SH-SY5Y (cell line): ENCODE data around the gene PARP8.

Experiments used
- GATA2 ChIP-seq: IDR thresholded peaks from 2 replicates; pipeline ENCODE4 v1.6.1; 2011; ENCODE audit warnings: mild to moderate bottlenecking, low read depth, low read length
- GATA3 ChIP-seq: IDR thresholded peaks from 2 replicates; pipeline ENCODE4 v1.6.1; 2011; ENCODE audit warnings: low read depth, mild to moderate bottlenecking, low read length, moderate library complexity

PARP8 gene

GRCh38 chr5:50843091-50843490 is 176.7 kb downstream of the PARP8 start:
- no peak for TF ChIP-seq GATA2
- no peak for TF ChIP-seq GATA3

GRCh38 chr5:50846261-50846660 is 179.8 kb downstream of the PARP8 start:
- no peak for TF ChIP-seq GATA2
- no peak for TF ChIP-seq GATA3

DNA sequence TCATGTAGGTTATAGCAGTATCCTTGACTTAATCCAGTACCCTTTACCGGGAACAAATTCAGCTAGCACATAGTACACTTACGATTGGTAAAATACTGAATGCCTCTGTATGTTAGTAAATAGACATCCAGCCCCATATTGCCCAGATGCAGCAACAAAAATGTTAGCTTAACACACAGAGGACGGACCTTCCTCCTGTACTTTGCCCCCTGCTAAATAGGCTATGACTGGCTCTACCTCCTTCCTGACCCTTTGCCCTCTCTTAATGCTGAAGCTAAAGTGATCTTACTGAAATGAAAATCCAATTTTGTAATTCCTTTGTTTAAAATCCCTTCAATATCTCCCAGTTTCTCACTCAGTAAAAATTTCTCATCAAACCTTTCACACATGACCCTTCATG is 183.1 kb downstream of the PARP8 start:
- TF ChIP-seq GATA2 (no peak), GATA3 (no peak)

GRCh38 chr5:50853151-50853550 is 186.7 kb downstream of the PARP8 start:
- TF ChIP-seq GATA3 (no peak), GATA2 (no peak)

DNA sequence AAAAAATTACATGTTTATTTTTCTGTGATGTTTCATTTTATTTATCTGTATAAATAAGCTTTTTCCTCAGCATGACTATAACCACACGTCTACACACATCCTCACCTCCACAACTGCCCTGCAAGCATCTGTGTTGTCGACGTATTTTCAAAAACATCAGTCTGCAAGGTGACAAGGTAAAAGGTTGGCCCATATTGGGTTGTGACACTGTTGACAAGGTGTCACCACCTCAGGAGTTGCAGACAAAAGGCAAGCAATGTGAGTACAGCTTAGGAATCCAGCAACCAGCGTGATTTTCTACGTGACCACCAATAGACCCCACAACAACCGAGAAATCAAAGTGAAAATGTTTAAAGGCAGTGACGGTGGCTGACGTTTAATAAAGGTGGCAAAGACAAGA is 187.6 kb downstream of the PARP8 start:
- TF ChIP-seq GATA3, result no peak

GRCh38 chr5:50855001-50855400 is 188.6 kb downstream of the PARP8 start:
- no peak for TF ChIP-seq GATA2
- no peak for TF ChIP-seq GATA3

- TF ChIP-seq GATA2 (no peak), GATA3 (no peak)
Observed at GRCh38 chr5:50856401-50857119, 190.1 kb downstream of the PARP8 start.

DNA sequence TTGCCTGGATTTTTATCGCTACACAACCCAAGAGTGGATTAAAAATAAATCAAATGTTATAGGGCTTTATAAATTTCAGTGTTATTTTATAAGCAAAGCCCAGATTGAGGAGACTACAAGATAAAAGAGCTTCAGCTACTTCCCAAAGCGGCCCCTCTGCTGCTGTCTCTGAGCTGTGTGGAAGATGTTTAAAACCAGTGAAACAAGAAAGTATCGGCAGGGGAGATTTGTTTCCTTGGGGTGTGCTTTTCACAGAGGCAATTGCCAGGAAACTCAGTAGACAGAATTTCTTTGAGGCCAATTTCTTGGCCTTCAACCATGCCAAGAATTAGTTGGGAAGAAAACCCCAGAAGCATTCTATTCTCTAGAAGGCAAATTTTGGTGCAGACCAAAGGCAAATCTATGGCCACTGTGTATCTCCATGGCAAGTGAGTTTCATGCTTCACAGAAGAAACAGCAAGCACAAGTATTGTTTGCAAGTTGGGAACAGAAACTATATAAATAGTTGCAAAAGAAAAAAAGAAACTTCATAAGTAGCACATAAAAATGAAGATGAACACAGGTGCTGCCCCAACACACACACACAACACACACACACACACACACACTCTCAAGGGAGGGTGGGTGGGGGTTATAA is 197.2 kb downstream of the PARP8 start:
- TF ChIP-seq GATA2, result no peak
- TF ChIP-seq GATA3, result no peak

DNA sequence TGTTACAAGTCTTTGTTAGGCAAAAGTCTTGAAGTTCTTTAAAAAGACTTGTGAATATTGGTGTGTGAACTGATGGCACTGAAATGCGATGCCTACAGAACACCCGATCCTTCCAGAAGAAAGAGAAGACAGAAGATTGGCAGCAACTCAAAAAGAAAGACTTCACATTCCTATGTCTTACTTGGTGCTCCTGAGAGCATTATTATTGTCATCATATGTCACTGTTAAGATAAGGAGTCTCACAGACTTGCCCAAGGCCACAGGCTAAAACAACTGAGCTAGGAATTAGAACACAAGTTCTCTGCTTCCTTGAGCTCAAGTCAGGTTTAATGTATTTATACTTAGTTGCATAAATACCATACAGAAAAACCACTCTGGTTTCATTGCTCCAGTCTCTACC is 198.0 kb downstream of the PARP8 start:
- TF ChIP-seq GATA2 (no peak), GATA3 (no peak)

DNA sequence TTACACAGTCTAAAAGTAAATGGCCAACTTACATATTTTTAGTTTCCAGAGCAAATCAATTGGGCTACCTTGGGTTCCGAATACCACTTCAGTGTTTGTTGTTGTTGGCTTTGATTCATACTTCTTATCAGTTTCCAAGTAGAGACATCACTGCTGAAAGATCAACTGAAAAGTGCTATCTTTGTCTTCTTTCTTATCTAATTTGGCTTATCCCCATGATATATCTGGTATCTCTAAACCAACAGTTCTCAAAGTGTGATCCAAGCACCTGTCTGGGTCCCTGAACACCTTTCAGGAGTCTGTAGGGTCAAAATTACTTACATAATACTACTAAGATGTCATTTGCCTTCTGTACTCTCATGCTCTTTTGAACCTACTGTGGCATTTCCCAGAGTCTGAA is 200.0 kb downstream of the PARP8 start:
- TF ChIP-seq GATA2 (no peak), GATA3 (no peak)

GRCh38 chr5:50867140-50867539 is 200.7 kb downstream of the PARP8 start:
- no peak for TF ChIP-seq GATA2
- TF ChIP-seq GATA3, result no peak

DNA sequence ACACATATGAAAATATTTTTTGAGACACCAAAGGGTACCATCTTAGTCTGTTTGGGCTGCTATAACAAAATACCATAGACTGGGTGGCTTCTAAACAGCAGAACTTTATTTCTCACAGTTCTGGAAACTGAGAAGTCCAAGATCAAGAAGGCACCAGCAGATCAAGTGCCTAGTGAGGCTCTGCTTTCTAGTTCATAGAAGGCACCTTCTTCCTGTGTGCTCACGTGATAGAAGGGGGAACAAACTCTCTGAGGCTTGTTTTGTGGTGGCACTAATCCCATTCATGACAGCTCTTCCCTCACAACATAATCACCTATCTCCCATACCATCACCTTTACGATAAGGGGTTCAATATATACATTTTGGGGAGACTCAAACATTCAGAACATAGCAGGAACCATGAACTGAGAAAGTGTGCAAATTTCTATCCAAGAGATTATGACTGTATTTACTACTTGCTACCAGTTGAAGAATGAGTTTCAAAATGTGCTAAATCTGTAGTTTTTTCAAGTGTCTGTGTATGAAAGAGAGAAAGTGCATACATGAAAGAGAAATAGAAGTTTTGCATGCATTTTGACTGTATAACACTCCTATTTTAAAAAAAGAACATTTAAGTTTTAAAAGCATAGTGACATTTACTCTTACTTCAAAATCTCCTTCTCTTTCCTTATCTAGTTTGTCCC is 207.3 kb downstream of the PARP8 start:
- TF ChIP-seq GATA2, result no peak
- no peak for TF ChIP-seq GATA3

DNA sequence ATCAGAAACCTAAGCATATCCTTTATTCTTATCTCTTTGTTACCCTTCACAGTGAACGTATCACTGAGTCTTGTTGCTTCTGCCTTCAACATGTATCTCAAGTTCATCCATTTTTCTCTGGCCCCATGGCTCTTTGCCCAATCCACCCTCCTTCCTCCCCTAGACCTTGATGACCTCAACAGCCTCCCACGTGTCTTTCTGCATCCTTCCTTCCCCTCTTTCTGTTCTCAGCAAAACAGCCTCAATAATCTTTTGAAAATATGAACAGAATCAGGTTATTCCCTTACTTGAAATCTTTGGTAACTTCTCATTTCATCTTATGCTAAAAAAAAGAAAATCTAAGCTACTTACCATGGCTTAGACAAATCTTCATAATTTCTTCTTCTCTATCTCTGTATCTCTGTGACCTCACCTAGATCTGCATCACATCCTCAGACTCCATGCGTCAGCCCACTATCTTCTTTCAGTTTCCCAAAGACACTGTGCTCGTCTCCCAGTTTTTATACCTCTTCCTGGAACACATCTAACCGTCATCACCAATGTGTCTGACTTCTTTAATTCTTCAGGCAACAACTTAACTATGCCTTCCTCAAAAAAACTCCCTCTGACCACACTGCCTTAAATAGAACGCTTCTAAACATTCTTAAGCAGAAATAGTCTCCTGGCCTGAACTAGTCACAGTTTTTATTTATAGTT is 208.0 kb downstream of the PARP8 start:
- TF ChIP-seq GATA2, result no peak
- no peak for TF ChIP-seq GATA3

GRCh38 chr5:50875002-50875344 is 208.5 kb downstream of the PARP8 start:
- TF ChIP-seq GATA3, result no peak
- no peak for TF ChIP-seq GATA2

GRCh38 chr5:50878470-50878869 is 212.0 kb downstream of the PARP8 start:
- TF ChIP-seq GATA2 (no peak), GATA3 (no peak)
